DLD1 (cell line): ENCODE results near the gene KCNG4.

ENCODE experiments used
- in situ Hi-C: cut with HindIII; loops from 2 replicates; pipeline ENCODE4 v1.10.0; 2017; ENCODE audit warnings: low sequenced_read_pairs

The KCNG4 gene

DNA sequence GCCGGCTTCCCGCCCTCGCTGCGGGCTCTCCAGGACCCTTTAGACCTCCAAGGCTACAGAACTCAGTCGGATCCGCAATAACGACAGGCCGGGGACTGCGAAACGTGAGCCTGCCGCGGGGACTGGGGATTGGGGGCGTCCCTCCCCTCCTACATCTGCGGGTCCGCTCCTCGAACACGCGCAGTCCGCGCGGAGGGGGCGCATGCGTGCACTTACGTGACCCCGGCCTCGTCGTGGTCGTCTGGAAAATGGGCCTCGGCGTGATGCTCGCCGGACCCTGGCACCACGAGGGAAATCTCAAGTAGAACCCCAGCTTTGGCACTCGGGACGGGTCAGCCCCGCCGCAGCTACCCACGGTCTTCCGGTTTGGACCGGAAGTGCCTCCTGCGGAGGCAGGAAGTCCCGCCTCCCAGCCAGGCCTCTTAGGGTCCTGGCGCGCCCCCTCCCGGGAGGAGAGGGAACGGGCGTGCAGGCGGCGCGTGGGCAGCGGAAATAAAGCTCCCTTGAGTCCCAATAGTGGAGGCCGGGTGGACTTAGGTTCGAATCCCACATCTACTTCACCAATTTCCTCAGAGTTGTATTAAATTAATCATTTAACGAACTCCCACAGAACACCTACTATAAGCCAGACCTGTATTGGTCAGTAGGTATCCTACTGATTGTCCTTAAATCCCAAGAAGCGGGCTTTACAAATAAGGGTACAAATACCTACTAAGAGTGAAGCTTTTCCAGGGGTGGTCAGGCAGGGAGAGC lies 53.0 kb downstream of the KCNG4 start, which contains the start of gene TAF1C:
Gene TAF1C (minus strand): TSS at position 373 of the 753 bp plus-strand sequence. CDS start 2,069 bp downstream, outside the sequence.
- in situ Hi-C loops = no loop called here

DNA sequence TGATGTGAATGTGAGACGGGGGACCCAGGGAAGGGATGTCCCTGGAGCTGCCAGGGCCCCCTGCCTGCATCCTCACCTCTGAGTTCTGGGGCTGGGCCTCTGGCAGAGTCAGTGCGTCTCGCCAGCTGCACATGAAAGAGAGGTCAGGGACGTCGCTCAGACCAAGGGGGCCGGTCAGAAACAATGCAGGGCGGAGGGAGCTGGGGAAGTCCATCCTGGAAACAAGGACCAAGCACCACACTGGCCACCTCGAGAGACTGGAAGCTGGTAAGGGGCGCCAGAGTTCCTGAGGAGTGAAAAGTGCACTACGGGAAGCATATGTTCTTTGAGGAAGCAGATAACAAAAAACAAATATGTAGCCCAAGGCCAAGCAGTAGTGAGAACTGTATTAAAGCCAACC lies 55.0 kb downstream of the KCNG4 start:
- in situ Hi-C loops = no loop called here

DNA sequence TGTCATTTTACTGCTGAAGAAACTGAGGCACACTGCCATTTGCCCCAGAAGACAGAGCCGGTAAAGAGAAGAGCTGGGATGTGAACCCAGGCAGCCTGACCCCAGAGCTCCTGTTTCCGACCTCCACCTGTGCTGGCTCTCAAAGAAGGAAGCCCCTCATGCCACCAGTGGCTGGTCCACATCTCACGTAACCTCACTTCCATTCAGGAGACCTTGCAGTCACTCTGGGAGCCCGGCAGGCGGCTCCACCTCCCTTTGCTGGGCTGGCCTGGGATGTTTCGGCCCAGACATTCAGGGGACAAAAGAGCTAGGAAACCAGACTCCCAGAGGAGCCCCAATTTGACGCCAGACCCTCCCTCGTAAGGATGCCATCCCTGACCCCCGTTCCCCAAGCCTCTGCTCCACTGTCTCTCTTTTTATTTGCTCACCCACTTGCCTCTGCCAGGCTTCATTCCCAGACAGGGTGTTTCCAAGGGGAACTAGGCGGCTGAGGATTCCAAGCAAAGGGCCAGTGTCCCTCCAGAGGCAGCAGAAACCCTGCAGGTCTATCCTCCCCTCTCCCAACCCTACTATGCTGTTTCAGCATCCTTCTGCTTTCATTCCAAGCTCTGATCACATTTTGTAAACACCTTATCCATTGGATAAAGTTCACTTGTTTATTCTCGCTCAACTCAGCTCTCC lies 55.8 kb downstream of the KCNG4 start:
- in situ Hi-C loops = no loop called here

DNA sequence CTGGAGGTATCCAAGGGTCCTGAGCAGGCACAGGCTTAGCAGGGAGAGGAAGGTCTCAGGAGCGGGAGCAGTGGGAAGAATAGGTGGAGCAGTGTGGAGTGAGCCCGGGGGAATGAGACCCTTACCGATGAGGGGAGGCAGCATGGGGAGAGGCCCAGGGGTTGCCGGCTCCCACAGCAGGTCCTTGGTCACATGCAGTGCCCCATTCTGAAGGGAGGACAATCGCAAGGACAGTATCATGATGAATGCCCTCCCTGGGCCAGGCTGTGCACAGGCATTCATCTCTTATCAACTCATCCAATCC lies 56.3 kb downstream of the KCNG4 start:
- in situ Hi-C loops = no loop called here

- in situ Hi-C loops = no loop called here
Observed at GRCh38 chr16:84182680-84183571, 56.9 kb downstream of the KCNG4 start.

- in situ Hi-C loops = no loop called here
Observed at GRCh38 chr16:84182104-84182503, 57.7 kb downstream of the KCNG4 start.

DNA sequence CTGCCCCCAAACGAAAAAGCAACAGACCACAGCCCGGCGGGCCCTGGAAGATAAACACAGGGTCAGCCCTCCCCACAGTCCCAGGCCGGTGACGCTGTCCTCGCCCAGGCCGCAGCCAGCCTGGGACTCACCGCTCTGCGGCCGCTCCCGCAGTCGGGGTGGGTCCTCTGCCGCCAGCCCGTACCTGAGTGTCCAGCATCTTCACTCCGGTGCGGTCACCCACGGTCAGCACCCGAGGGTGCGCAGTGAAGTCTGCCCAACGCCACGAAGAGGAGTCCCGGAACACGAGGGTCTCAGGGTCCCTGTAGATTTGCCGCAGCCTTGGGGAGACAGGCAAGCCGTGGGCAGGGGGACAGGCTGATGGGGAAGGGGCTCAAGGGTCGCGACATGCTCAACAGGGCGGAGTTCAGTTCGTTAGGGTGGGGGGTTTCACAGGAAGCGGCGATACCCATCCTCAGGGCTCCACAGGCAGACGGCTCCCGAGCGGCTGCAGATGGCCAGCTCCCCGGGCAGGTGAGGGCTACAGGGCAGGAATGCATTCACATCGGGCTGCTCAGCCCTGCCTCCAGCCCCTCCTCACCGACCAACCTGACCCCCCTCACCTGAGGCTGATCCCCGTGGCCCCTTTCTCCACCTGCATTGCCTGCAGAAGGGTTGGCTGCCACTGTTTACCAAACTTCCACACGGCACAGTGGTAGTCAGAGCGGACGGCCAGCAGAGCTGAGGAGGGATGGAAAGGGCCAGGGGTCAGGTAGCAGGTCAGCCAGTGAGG lies 58.5 kb downstream of the KCNG4 start:
- in situ Hi-C loops = no loop called here

DNA sequence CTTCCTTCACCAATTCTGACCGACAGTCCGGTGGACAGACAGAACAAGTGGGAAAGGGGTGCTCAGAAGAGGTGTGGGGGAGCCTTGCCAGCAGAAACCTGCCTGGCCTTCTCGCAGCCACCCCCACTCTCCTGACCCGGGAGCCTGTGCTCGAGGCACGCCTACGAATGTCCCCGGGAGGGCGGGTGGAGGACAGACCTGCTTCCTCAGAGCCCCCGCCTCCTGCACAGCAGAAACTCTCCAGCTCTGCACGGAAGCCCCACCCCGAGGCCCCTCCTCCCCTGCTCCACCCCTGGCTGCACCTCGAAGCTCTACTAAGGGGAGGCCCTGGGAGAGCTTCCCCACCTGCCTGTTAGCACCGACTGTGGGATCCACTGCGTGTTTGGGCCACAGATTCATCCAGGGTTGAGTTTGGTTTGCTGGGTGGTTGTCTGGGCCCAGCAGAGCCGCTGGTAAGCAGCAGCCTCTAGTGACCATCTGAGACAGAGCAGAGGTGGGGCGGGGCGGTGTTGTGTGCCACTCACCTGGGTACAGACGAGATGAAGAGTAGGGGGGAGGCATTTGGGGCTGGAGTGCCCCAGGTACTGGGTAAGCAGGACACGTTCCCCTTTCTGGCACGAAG lies 59.2 kb downstream of the KCNG4 start:
- in situ Hi-C loops = no loop called here

DNA sequence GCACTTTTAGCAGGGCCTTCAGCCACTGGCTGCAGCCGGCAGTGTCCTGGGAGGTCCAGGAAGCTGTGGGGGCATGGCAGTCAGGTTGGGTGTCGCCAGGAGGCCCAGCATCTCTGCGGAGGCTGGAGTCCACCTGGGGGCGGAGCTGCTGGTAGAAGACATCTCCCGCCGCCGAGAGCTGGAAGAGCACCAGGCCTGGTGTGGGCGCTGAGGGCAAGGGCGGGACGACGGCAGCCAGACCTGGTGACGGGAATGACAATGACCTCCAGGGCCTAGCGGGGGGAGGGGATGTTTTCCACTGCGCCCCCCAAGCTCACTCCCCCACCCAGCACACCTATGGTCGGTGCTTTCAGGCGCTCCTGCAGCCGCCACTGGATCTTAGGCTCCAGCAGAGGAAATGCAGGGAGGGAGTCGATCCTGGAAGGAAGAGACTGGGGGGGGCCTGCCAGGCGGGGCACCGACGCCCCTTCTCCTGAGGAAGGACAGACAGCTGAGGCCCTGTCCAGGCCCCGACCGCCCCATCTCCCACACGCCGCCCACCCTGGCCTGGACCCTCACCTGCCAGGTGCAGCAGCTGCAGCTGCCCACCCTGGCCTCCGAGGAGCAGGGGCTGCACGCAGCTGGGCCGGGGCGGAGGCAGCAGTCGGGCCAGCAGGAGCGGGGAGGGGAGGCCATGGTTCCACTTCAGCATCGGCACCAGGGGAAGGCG lies 60.0 kb downstream of the KCNG4 start:
- in situ Hi-C loops = no loop called here

DNA sequence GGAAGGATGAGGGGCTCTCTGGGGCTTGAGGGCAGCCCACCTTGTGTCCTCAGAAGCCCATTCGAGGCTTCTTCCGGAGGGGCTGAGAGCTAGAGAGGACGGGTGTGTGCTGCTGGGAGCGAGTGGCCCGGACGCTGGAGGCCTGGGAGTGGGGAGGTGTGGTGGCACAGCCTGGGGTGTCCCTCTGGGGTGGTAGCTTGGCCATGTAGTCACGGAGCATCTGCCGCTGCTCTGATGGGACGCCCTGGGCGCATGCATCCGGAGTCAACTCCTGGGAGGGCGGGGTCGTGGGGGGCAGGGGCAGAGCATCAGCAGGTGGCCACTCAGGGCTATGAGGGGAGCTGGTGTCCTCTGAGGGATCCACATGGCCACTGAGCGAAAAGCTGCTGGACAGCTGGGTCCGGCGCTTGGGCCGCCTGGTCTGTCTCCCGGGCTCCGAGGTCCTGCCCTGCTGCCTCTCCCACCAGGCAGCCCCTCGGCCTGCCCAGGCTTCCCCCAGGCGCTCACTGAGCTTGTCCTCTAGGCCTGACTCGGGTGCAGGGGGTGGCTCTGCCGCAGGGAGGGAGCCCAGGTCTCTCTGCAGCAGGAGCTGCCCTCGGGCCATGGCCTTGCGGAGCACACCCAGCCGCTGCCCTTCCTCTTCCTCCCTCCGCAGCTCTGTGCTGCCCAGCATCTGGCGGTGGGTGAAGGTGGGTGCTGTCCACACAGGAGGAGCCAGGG lies 60.8 kb downstream of the KCNG4 start:
- in situ Hi-C loops = no loop called here

GRCh38 chr16:84178146-84178765 lies 61.6 kb downstream of the KCNG4 start:
- in situ Hi-C loops = no loop called here

DNA sequence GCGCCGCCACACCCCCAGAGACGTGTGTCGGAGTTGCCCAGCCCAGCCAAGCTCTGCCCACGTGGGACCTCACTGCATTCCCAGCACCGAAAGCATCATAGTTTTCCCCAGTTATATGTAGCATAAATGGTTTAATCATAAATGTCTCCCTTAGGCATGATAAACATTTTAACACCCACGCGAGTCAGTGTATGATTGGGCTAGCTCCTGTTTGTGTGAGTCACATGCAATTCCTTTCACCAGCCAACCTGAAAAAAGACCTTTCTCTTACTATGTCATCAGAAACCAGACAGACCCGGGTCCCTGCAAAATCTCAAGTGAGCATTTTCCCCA lies 62.1 kb downstream of the KCNG4 start:
- in situ Hi-C loops = no loop called here

- in situ Hi-C loops = no loop called here
Observed at GRCh38 chr16:84176192-84177053, 63.4 kb downstream of the KCNG4 start.

DNA sequence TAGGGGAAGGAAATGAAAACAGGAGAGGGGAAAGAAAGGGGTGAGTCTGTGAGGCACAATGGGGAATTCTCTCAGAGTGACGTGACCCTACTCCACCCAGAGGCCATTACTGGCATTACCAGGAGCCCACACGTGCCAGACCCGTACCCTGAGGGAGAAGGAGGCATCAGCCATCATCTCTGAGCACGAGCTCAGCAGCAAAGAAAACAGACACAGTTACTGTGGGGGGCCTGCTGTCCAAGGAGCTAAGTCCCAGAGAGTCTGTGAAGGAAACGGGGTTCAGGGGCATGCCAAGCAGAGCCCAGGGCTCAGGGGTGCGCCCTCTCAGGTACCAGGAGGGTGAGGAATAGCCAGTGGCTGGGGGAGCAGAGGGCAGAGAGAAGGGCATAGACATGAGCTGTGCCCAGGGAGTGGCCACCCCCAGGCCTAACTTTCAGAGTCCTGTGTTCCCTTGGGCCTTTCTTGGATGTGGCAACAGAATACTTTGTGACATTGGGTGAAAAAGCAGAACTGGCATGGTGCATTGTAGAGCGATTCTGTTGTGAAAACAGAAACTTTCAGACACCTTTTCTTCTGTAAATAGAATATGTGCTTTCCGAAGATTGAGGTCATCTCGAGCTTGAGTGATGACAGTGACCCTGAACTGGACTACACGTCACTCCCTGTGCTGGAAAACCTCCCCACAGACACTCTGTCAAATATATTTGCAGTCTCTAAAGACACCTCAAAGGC lies 64.3 kb downstream of the KCNG4 start:
- in situ Hi-C loops = no loop called here

DNA sequence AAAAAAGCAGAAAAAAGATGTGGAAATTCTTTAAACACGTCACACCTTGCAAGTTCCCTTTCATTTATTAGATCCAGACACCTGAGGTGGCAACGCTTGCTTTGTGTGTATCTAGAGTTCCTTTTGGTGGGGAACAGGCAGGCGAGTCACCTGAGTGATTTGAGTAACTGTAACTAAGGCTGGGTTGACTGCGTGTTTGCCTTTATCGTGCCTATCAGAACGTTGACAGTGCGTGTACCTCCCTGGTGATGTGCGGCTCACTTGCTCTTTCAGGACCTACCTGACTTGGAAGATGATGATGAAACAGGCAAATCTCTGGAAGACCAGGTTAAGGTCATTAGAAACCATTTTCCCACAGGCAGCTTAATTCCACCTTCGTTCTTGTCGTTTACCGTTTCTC lies 65.4 kb downstream of the KCNG4 start:
- in situ Hi-C loops = no loop called here

GRCh38 chr16:84169765-84170310 lies 70.0 kb downstream of the KCNG4 start:
- in situ Hi-C loops = no loop called here
